ENCODE measurements around the gene DNAAF8. TPM values are rescaled to one million over a fixed set of nuclear protein-coding genes. Genes with fewer than 3 reads are reported as not detected.

The DNAAF8 gene
- total RNA-seq, 1 donor from 2014 or later: 0.11 TPM

DNA sequence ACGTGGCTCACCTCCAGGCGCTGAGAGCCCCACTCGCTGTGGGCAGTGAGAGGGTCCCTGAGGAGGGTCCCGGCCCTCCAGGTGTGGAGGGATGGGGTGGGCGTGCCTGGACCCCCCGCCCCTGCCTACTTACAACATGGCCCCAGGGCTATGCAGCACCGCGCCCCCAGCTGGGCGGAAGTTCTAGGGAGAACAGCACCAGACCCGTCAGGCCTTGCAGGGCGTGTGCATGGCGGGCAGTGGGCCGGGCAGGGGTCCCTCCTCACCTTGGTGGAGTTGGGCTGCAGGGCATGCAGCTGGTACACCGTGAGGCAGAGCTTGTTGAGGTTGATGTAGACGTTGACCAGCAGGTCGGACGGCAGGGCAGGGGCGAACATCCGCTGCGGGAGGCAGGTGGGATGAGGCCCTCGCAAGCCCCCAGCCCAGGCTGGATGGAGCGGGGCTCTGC lies 63.5 kb downstream of the DNAAF8 start:
- intact Hi-C loops (cut with micrococcal nuclease): no loop called here

DNA sequence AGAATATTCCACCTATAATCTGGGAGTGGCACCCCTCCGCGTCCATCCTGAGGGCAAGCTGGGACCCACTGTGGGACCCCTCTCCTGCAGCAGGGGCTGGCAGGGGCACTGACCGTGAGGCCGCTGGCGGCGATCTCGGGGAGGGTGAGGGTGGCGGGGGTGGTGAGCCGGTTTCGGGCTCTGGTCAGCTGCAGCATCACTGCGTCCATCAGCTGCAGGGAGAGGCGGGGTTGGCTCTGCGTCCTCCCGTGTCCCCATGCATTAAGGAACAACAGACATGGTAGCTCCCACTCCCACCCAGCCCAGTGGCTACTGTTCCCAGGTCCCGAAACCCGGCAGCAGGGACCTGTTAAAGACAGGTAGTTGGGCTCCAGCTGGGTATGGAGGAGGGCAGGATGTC lies 64.1 kb downstream of the DNAAF8 start:
- intact Hi-C loops (cut with micrococcal nuclease): no loop called here

Other genes starting within 250 kb of the DNAAF8 start
- 48.6 and 53.6 TPM in 2 replicates for gene CDIP1, start 195.8 kb upstream of the DNAAF8 start, total RNA-seq
- gene C16orf96, start 178.2 kb upstream of the DNAAF8 start, total RNA-seq: 0.05 and 0.16 TPM in 2 replicates
- gene UBALD1, start 119.6 kb upstream of the DNAAF8 start, total RNA-seq: 19.6 and 22.1 TPM in 2 replicates
- gene MGRN1, start 109.7 kb upstream of the DNAAF8 start, total RNA-seq: 87.0 and 87.8 TPM in 2 replicates
- 33.4 and 34.7 TPM in 2 replicates for gene NUDT16L1, start 41.0 kb upstream of the DNAAF8 start, total RNA-seq
- gene ANKS3, start 266 bp upstream of the DNAAF8 start, total RNA-seq: 12.8 and 15.9 TPM in 2 replicates
- gene ZNF500, start 32.6 kb downstream of the DNAAF8 start, total RNA-seq: 16.1 and 20.2 TPM in 2 replicates
- gene SEPTIN12, start 53.8 kb downstream of the DNAAF8 start, total RNA-seq: not detected in 2 replicates
- gene SMIM22, start 60.8 kb downstream of the DNAAF8 start, total RNA-seq: not detected in 2 replicates
- gene ROGDI, start 68.1 kb downstream of the DNAAF8 start, total RNA-seq: 7.0 and 7.3 TPM in 2 replicates
- 114 and 116 TPM in 2 replicates for gene GLYR1, start 112.8 kb downstream of the DNAAF8 start, total RNA-seq
- 38.9 and 42.0 TPM in 2 replicates for gene UBN1, start 112.9 kb downstream of the DNAAF8 start, total RNA-seq
- not detected in 2 replicates for gene PPL, start 202.6 kb downstream of the DNAAF8 start, total RNA-seq
- not detected in 2 replicates for gene SEC14L5, start 223.8 kb downstream of the DNAAF8 start, total RNA-seq